Kidney capillary endothelial cell (primary cell): Measurements from ENCODE around the gene CACNB4.
"Not testable (repeated sequence)": the region's sequence is repeated elsewhere in the genome, so short reads cannot be mapped to it uniquely, and the experiment has no call there.

Experiments used
- DNase-seq: peaks from one replicate; pipeline ENCODE4 v3.0.0-alpha.2; 2018; ENCODE audit warnings: low spot score

CACNB4 gene

DNA sequence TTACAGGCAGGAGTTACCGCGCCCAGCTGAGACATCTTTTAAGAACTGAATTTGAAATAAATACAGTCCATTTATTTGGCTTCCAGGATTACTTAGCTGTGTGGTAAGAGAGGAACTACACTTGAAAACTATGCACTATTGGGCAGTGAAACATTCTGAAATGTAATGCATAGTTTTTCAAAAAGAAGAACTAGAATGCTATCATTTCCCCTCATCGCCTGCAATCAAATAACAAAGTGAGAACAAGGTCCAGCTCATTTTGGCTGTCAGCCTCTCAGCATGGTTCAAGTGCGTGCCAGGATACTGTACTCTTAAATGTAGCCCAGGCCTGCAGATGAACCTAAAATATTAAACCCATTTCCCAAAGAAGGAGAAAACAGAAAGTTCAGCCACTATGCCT is 194.0 kb downstream of the CACNB4 start:
- DNase-seq = no peak

DNA sequence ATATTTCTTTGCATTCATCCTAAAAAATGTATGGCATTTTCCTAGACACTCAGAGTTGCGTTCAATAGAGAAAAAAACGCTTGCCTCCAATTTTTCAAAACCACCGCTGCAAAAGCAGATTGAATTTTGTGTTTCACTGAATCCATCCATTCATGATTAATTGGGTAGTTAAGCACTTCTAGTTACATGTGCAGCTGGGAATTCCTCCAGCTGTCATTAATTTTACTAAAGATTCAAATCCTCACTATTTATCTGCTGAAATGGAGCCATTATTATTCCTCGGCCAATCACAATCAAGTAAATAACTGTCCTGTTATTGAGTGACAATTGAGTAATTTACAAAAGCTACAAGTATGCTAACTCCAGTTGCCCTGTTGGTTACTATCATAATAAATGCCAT is 194.8 kb downstream of the CACNB4 start:
- DNase-seq = no peak

DNA sequence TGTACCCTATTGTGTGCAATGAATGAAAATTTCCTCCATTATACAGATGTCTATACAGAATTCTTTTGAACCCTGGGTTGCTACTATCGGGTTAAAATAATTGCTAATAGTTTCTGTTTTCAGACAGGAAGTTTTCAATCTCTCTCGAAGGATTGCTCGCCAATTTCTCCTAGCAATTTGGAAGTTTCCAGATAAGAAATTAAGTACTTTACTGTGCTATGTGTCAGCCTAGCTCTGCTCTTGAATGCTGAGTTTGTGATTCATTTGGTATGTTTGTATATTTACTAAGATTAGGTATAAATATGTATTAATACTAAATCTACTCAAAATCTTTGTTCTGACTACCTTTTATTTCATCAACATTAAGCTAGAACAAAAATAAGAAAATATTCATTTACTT is 196.0 kb downstream of the CACNB4 start:
- DNase-seq = no peak

DNA sequence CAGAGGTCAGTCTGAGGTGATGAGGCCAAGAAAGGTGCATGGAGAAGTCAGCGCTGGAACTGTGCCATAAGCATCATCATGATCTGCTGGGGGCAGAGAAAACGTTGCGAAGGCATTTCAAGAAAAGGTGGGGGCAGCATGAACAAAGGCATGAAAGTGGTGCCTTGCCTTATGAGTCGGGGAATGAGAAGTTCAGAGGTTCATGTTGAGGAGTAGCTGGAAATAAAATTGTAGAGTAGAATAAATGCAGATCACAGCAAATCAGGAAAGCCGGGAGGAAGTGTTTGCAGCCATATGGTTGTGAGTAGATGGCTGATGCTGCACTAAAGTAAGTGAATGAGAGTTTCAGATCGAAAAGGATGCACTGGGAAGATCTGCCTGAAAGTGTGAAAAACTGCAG is 198.5 kb downstream of the CACNB4 start:
- no peak for DNase-seq

DNA sequence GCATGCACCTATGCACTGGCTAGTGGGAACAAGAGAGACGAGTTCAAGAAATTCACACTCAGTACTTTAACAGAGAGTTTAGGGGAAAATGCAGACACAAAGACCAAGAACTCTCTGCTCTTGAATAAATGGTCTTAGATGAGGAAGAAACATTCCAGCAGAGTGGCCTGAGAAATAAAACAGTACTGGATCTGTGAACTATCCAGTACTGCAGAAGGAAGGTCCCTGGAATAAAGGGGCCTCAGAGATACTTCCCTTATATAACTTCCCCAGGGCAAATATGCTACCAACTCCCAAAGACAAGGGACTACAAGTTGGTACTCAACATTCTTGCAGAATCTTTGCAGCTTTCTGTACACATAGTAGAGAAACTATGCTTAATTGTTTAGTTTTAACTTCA is 199.7 kb downstream of the CACNB4 start:
- DNase-seq = no peak

DNA sequence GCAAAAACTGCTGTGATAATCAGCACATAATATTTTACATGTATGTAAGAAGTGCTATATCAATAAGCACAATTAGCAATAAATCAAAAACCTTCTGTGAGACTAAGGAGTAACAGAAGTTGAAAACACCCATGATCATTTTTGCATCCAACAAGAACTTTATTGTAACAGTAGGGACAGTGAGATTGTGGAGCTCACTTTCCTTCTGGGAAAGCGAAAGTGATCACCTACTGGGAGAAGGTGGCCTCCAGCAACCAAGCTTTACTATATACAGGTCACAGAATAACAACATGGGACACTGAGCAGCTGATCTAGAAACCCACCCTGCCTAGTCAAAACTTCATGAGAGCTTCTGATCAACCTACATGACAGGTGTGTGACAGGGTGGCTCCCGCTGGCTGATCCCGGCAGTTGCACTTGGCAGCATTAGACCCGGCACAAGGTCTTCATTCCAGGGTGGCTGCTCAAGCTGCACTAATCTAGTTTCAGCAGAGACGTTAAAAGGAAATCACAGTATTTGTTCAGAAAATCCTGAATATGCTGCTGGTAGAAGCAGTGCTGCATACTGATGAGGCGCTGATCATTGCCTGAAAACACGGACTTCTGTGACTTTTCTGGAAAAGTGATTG is 207.2 kb downstream of the CACNB4 start:
- no peak for DNase-seq

DNA sequence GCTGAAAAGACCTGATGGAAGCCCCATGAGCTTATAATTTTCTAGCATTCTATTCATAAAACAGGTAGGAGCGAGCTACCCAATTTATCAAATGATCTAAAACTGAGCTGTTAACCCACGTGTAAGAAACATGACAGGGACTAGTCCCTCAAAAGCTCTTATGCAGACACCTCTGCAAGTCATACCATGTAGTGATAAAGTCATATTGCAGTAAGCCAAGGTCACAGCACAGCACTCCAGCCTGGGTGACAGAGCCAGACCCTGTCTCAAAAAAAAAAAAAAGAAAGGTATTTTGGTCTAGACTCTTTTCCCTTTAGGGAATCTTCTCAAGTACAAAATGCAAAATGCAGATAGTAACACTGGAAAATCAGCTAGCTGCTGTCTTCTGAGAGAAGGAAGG is 211.7 kb downstream of the CACNB4 start:
- DNase-seq = no peak

DNA sequence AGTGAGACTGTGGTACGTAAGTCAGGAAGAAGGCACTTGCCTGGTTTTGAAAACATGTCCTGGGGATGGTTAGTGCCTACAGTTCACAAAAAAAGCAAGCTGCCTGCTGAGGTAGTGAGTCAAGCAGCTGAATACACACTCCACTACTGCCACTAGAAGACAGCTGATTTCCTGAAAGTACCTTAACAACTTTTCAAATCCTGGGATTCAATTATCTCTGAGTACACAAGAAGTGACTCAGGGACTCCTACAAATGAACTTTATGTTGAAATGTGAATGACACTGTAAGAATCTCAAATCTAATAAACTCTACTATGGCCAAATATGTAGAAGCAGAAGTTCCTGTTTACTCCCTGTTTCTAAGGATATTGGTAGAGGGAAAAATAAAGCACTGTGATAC is 212.6 kb downstream of the CACNB4 start:
- DNase-seq = peak; percentile 33

DNA sequence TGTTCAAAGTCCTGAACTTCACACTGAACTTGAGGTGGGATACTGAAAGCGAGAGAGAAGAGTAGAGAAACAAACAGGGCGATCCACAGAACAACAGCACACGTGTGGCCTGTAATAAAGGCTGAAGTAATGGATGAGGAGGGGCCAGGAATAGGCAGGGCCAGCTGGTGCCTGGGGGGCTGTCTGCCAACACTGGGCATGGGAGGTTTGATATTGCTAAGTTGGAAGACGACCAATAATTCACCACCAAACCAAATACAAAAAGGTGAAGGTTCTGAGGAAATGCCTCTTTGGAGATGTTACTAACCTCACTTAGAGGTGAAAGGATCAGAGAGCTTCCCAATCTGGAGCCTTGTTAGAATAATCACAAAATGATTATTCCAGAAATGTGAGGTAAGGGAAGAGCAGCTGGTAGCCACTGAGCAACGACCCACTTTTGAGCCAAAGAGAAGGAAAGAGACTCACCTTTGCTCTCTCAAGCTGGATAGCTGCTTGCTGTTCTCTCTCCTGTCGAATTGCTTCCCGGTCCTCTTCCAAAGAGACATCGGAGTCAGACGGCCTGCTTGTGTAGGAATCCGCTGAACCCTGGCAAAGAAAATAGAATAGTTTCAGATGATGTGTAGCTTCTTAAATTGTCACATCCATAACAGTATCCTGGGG is 215.9 kb downstream of the CACNB4 start:
- DNase-seq = no peak

DNA sequence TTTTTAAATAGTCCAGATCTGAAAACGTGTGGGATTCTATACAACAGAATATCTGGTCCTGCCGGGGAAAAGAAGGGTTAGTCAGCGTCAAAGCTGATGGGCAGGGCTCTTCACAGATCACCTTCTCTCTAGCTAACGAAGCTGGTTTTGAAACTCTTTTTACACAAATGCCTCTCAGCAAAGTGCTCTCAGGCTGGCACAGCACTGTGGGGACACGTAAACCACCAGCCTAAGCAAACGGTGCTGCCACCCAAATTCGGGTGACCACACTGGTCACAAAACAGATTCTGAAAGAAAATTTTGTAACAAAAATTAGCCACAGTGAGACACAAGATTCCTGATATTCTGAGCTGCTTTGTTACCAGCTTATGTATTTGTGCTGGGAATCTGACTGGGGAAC is 217.5 kb downstream of the CACNB4 start:
- DNase-seq = no peak

DNA sequence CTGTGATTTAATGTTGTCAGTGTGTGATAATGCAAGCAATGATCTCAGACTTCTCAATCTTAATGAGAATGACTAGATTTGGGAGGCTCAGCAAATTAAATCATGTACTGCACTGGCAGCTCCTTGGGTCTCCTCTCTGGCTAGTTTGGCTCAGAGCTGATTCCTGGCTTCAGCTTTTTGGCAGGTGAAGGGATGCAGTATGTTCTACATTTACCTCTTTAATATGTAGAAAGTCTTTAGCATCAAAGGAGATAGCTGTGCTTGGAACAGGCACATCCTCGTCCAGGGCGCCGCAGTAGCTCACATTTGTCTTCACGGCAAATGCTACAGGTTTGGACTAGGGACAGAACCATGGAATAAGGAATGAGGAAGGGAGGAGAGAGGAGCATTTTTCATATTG is 218.3 kb downstream of the CACNB4 start:
- no peak for DNase-seq

DNA sequence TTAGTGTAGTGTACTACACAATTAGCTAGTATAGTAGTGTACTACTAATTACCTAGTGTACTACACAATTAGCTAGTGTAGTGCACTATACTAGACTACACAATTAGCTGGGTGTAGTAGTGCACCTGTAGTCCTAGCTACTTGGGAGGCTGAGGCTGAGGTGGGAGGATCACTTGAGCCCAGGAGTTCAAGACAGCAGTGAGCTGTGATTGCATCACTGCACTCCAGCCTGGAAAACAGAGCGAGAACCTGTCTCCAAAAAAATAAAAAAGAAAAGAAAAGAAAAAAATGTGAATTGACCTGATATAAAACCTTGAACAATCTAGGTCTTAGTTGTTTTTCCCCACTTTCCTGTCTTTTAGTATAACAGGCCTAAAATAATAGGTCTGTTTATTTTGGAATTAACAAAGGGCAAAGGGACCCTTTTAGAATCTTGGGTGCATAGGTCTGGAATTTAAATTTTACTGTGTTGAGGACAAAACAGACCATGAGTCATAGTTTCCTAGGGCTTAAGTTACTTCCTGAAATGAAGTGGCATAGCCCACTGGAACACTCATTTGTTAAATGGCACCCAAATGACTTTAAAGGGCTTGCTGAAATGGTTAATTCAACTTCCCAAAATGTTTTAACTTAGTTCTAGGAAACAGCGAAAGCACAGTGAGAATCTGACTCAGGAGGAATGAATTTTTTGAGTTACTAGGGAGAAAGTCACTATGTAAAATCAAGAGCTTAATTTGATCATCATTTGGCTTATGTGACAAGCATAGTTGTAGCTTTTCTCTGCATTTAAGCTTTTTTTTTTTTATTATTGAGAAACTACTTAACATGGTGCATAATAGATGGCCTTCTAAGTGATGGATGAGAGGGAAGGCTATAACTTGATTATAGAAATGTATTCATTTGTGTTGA is 219.9 kb downstream of the CACNB4 start:
- DNase-seq = peak; percentile 58

DNA sequence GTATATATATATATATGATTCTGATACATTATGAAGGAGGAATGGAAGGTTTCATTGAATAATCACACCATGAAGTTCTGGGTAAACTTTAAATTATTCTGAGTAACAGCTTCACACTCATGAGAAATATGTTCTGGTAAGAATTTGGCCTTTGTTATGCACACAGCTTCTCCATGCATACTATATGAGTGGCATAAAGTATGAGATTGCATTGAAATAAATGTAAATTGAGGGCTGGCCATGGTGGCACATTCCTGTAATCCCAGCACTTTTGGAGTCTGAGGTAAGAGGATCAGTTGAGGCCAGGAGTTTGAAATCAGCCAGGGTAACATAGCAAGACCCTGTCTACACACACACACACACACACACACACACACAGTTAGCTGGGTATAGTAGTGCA is 220.6 kb downstream of the CACNB4 start:
- no peak for DNase-seq

DNA sequence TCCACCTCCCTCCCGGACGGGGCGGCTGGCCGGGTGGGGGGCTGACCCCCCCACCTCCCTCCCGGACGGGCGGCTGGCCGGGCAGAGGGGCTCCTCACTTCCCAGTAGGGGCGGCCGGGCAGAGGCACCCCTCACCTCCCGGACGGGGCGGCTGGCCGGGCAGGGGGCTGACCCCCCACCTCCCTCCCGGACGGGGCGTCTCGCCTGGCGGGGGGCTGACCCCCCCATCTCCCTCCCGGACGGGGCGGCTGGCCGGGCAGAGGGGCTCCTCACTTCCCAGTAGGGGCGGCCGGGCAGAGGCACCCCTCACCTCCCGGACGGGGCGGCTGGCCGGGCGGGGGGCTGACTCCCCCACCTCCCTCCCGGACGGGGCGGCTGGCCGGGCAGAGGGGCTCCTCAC is 223.2 kb downstream of the CACNB4 start:
- not testable (repeated sequence) for DNase-seq

DNA sequence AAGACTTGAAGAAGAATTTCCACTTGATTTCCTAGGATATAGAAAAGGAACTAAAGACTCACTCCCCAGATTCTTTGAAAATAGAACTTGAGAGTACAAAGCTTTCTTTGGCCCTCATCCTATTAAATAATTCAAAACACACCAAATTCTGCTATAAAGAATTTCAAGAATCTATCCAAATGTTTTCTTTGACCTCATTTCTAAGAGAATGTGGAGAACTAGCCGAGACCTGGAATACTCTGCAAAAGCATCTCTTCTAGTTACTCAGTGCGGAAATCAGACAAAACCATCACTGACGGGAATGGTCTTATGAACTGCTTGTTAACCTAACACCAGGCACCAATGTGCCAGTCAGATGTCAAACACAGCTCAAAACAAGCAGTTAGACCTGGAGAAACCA is 226.4 kb downstream of the CACNB4 start:
- DNase-seq = no peak

DNA sequence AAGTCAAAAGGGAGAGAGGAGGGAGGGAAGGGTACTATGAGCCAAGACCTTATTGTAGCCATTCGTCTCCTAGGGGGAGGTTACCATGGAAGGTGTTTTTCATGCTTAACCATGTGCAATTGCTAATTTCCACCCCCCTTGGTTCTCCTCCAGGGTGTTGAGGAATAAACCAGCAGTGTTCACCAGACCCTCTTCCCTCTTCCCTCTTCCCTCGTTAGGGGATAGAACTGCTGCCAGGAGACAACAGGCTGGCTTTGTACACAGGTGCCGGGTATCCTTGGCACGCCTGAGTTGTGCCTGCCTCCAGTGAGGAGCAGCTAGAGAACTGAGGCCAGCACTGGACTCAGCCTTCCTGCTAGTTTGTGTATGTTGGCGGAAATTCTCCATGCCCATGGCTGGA is 229.6 kb downstream of the CACNB4 start:
- no peak for DNase-seq

DNA sequence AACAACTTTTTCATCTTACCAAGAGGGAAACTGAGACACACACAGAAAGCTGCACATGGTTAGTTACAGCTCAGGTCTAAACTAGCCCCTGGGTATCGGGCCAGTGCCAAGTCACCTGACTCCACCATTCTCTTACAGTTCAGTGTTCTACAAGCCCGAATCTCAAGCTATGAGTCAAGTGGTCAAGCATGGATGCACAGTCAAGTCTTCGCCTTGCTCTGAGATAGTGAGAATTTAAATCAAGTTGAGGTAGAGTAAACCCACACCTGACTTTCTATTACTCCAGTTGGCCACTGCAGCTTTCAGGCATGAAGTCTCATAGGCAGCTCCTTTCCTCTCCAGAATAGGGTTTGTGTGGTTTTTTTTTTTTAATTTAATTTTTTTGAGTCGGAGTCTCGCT is 236.1 kb downstream of the CACNB4 start:
- no peak for DNase-seq

DNA sequence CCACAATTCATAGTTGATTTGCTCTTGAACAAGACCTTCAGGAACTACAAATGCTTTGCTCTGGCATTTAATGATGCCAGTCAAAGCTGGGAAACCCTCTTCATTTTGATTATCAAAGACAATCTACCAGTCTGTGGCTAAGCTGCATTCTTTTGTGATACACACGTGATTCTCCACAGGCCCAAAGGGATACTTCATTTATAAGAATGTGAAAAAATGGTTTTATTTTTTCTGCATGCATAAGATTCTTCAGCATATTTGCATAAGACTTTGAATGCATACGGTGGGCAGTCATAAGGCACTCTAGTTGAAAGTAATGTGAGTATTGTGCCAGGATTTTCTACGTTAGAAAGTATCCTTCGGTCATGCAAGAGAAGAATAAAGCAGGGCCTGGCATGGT is 237.7 kb downstream of the CACNB4 start:
- DNase-seq = no peak

DNA sequence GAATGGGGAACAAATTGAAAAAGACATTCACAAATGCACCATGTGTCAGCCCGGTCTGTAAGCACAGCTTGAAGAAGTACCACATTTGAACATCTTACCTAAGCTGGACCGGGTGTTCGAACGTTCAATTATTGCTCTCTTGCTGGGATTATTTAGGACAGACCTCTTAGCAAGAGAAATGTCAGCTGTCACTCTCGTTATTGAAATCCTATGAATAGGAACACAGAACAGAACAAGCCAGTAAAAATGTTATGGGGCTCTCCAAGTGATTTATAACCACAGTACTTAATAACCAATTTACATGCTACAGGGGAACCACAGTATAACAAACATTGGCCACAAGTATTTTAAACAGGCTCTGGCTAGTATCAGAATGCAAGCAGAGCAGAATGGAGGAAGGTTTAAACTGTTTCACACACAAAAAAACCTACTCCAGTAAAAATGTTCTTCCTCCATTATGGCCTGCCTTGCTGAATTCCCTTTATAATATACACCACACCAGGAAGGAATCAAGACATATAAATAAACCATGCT is 238.2 kb downstream of the CACNB4 start:
- DNase-seq = no peak

DNA sequence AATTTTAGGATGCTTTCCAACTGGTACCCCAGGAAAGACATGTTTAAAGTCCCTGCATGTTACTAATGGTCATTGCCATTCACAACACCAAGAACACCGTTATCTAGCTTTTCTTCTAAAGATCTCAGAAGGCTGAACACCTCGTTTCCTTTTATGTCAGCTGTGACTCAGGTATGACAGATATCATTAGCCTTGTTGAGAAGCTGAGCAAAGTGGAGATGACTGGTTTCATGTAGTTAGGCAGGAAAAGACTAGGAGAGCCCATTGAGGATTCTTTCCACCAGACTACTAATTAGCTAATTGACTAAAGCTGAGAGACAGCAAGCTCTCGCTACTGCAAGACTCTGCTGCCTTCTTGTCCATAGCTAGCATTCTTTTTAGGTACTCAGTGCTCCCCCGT is 238.6 kb downstream of the CACNB4 start:
- no peak for DNase-seq

DNA sequence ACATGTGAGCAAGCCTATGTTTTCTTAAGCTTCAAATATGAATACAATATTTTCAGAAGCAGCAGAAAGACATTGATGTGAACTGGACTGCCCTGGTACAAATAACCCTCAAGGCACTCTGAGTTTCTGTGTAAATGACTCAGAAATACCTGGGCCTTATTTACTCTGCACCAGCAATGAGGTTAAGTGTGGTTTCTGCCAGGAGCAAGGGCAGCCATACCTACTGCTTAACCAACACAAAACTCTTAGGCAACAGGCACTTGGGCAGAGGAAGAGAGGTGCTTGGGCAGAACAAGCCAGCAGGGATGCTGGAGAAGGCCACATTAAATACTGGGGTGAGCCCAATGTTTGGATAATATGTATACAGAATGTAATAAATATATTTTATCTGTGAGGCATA is 241.2 kb downstream of the CACNB4 start:
- DNase-seq = no peak

DNA sequence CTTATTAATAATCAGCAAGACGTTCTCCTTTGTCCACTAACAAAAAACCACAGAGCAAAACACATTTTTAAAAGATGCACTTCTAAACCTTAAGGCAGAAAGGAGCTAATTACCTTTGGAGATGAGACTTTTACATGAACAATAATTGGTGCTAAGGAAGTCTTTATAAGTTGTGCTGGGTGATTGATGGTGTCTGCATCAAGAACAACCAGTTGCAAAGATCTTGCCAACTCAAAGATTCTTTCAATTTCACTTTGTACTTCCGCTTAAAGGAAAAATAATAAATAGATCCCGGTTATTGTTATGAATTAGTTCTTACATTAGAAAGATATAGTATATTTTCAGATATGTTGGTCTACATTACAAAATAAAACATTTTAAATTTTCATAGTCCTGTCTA is 243.7 kb downstream of the CACNB4 start:
- DNase-seq = no peak
